ENCODE data around the gene ANKLE2. TPM values are rescaled to one million over a fixed set of nuclear protein-coding genes. Genes with fewer than 3 reads are reported as not detected.

ANKLE2 gene
- total and polyA plus RNA-seq, 2 of the 13 experiments (the other 11 are each of a cell fraction or from before 2014, with no cell fraction given), result 35.3 to 37.1 TPM

- H3K79me2 ChIP-seq (ENCODE audit: insufficient read depth, low read length), result peaks cover 26% of the 10 kb centered on the region
- ChIA-PET POLR2A (no interaction called here), CTCF (ENCODE audit: low intra/inter-chr PET ratio, low total read pairs) (no interaction called here)
- H3K27me3 ChIP-seq (ENCODE audit: control insufficient read depth in 1 of 2, insufficient read depth in 2 of 2, low read length in 2 of 2), result no peaks in the 10 kb centered on the region
- peaks cover 20 to 52% of the 10 kb centered on the region in 2 experiments for H3K36me3 ChIP-seq (replicated peaks in 1 of 2; ENCODE audit: control insufficient read depth in 1 of 2, insufficient read depth in 2 of 2, low read length in 2 of 2)
- no peak overlapping the region for H3K4me2 ChIP-seq (ENCODE audit: low read depth, low read length)
- intact Hi-C loops (cut with micrococcal nuclease; ENCODE audit: unreplicated experiment) (no loop called here), in situ Hi-C loops (cut with HindIII; ENCODE audit: extremely low pct_ligation_motif_present, low pct_unique_long_range_greater_than_20kb) (no loop called here)
- no peak overlapping the region for H3K9ac ChIP-seq (ENCODE audit: insufficient read depth, low read depth, low read length)
- H3K4me1 ChIP-seq (ENCODE audit: insufficient read depth, low read length), result peaks cover 13% of the 10 kb centered on the region
- no peak for FAIRE-seq
- no TSS peak for BruUV-seq (replicated peaks)
- WGBS (ENCODE audit: low lambda C conversion rate), result 93% methylated on average over 11 of the region's 11 CpGs
- H3K4me3 ChIP-seq (replicated peaks in 1 of 3; ENCODE audit: insufficient read depth in 1 of 3, low read depth in 2 of 3, low read length in 3 of 3), result no peak overlapping the region
- no peaks in the 10 kb centered on the region for H3K9me3 ChIP-seq (ENCODE audit: low read length)
- TF ChIP-seq NBN (conservative IDR thresholded peaks at IDR 0.05) (no peak), POGZ (CRISPR knock-in tag; IDR thresholded peaks at IDR 0.05) (no peak), ZBTB14 (CRISPR knock-in tag; IDR thresholded peaks at IDR 0.05) (no peak), NFYC (CRISPR knock-in tag; IDR thresholded peaks at IDR 0.05) (no peak)
- TF ChIP-seq, protein P1, sequence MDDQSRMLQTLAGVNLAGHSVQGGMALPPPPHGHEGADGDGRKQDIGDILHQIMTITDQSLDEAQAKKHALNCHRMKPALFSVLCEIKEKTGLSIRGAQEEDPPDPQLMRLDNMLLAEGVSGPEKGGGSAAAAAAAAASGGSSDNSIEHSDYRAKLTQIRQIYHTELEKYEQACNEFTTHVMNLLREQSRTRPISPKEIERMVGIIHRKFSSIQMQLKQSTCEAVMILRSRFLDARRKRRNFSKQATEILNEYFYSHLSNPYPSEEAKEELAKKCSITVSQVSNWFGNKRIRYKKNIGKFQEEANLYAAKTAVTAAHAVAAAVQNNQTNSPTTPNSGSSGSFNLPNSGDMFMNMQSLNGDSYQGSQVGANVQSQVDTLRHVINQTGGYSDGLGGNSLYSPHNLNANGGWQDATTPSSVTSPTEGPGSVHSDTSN (CRISPR knock-in tag; IDR thresholded peaks at IDR 0.05; ENCODE audit: borderline replicate concordance), result no peak
- TF ChIP-seq, protein P2, sequence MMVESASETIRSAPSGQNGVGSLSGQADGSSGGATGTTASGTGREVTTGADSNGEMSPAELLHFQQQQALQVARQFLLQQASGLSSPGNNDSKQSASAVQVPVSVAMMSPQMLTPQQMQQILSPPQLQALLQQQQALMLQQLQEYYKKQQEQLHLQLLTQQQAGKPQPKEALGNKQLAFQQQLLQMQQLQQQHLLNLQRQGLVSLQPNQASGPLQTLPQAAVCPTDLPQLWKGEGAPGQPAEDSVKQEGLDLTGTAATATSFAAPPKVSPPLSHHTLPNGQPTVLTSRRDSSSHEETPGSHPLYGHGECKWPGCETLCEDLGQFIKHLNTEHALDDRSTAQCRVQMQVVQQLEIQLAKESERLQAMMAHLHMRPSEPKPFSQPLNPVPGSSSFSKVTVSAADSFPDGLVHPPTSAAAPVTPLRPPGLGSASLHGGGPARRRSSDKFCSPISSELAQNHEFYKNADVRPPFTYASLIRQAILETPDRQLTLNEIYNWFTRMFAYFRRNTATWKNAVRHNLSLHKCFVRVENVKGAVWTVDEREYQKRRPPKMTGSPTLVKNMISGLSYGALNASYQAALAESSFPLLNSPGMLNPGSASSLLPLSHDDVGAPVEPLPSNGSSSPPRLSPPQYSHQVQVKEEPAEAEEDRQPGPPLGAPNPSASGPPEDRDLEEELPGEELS (CRISPR knock-in tag; IDR thresholded peaks at IDR 0.05), result no peak
- H2AFZ ChIP-seq (ENCODE audit: low read length), result no peak overlapping the region
- ATAC-seq, result no peak
- no peaks in the 10 kb centered on the region for H4K20me1 ChIP-seq (ENCODE audit: insufficient read depth, low read length)
- no peak for DNase-seq (ENCODE audit: low spot score)
- H3K27ac ChIP-seq (ENCODE audit: extremely low read length, insufficient read depth, low read length), result no peak overlapping the region
These were observed 45.3 kb downstream of the ANKLE2 start for GRCh38 chr12:132716356-132716755.
